ENCODE data around the gene PYCR2.
A peak's percentile ranks its signal among the peaks of the same experiment; 100 is the strongest.

Gene PYCR2

GRCh38 chr1:225953315-225953714, 29.3 kb upstream of the PYCR2 start:
- no peak overlapping the region for H3K4me3 ChIP-seq (replicated peaks; ENCODE audit: insufficient read depth, low read length)
- DNase-seq (ENCODE audit: low read depth in 1 of 2, low spot score in 1 of 2), result no peak
- H3K27ac ChIP-seq (replicated peaks), result no peak overlapping the region
- no peaks in the 10 kb centered on the region for H3K27me3 ChIP-seq (ENCODE audit: insufficient read depth, poor library complexity, severe bottlenecking)
- TF ChIP-seq SPI1 (IDR thresholded peaks at IDR 0.05; ENCODE audit: borderline replicate concordance, low read depth), result no peak
- TF ChIP-seq GABPA (IDR thresholded peaks at IDR 0.05; ENCODE audit: low read depth), result no peak
- TF ChIP-seq POLR2AphosphoS5 (IDR thresholded peaks at IDR 0.05; ENCODE audit: low read depth), result no peak
- no peak for TF ChIP-seq CTCF (IDR thresholded peaks at IDR 0.05; ENCODE audit: insufficient read depth, low read length)
- TF ChIP-seq REST (IDR thresholded peaks at IDR 0.05; ENCODE audit: insufficient replicate concordance, low read depth), result no peak

DNA sequence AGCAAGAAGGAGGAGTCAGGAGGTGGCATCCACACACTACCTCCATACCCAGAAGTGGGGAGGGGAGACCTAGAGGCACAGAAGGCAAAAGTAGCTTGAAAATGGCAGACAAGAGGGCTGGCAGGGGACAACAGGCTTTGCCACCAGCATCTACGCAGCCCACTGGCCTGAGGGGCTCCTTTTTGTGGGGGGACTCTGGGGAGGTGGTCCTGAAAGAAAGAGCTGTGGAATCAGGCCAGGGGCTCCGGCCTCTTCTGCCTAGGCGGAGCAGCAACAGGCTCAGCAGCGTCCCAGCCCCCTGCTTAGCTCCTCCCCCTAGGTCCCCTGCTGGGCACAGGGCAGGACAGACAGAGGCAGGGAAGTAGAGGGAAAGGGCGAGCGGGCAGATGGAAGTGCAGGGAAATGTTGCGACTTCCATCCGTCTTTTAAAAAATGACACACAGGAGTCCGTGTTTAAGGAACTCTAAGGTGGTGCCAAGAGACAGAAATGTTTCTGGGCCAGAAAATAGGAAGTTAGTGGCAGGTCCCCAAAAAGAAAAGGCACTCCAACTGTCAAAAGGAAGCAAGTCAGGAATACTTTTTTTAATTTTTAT, 27.0 kb upstream of the PYCR2 start:
- Histone ChIP-seq H3K27ac (replicated peaks) (no peak overlapping the region), H3K4me3 (replicated peaks; ENCODE audit: insufficient read depth, low read length) (no peak overlapping the region), H3K27me3 (ENCODE audit: insufficient read depth, poor library complexity, severe bottlenecking) (no peaks in the 10 kb centered on the region)
- TF ChIP-seq SPI1 (IDR thresholded peaks at IDR 0.05; ENCODE audit: borderline replicate concordance, low read depth) (peak; percentile 19; the same call in 1 of the 2 replicates), REST (IDR thresholded peaks at IDR 0.05; ENCODE audit: insufficient replicate concordance, low read depth) (no peak)
- DNase-seq (ENCODE audit: low read depth in 1 of 2, low spot score in 1 of 2), result peak in 1 of 2 experiments; percentile 15

DNA sequence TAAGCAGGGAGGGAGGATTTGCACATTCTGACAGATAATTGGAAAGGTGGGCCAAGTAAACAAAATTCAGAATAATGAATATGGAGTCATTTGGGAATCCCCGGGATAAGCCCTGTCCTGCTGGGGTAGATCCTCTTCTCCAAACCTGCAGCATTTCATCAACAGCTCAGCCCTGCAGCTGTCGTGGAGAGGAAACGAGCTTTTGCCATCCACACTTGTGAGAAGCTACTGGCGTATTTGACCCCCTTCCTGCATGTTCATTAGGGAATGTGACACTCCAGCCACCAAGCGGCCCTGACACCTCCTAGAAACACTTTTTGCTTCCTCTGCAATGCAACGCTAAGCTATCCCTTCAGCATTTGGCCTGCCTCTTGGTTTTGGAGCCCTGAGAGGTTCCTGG, 25.0 kb upstream of the PYCR2 start:
- no peak for DNase-seq (ENCODE audit: low read depth in 1 of 2, low spot score in 1 of 2)
- no peak overlapping the region for H3K27ac ChIP-seq (replicated peaks)
- H3K4me3 ChIP-seq (replicated peaks; ENCODE audit: insufficient read depth, low read length), result no peak overlapping the region
- no peaks in the 10 kb centered on the region for H3K27me3 ChIP-seq (ENCODE audit: insufficient read depth, poor library complexity, severe bottlenecking)
- TF ChIP-seq GABPA (IDR thresholded peaks at IDR 0.05; ENCODE audit: low read depth) (no peak), SPI1 (IDR thresholded peaks at IDR 0.05; ENCODE audit: borderline replicate concordance, low read depth) (no peak), REST (IDR thresholded peaks at IDR 0.05; ENCODE audit: insufficient replicate concordance, low read depth) (no peak), POLR2AphosphoS5 (IDR thresholded peaks at IDR 0.05; ENCODE audit: low read depth) (no peak), CTCF (IDR thresholded peaks at IDR 0.05; ENCODE audit: insufficient read depth, low read length) (no peak)
